AML-193 (cell line): ENCODE measurements around the gene CNGA1.

ENCODE experiments used
- DNase-seq, 2 experiments: peaks; one replicate each; lab custom pipeline; 2025; lab: John Stamatoyannopoulos, UW

The CNGA1 gene

GRCh38 chr4:47899639-47900038, 116.8 kb downstream of the CNGA1 start:
- no peak for DNase-seq

GRCh38 chr4:47891928-47892327, 124.6 kb downstream of the CNGA1 start:
- no peak for DNase-seq
